ENCODE data around the gene CFAP221. TPM values are rescaled to one million over a fixed set of nuclear protein-coding genes. Genes with fewer than 3 reads are reported as not detected.

CFAP221 gene
- total RNA-seq, 1 donor from 2014 or later, result 0.61 TPM

DNA sequence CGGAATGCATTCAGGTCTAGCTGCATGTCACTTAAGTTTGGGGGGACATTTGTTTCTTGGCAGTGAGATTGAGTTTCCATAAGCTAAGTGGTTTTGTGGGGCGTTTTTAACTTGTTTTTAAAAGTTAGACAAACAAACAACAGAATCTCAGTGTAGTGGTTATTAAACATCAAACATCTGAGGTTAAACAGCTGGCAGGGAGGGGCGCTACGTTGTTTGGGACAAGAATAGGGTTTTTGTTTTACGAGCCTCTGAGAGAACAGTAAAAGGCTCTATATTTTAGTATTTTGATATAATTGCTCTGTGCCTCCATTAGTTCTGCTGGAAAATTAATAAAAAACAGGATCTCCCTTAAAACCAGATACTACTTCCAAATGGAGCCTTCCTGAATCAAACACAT, 93.1 kb downstream of the CFAP221 start:
- DNase-seq (ENCODE audit: low read depth), result no peak
- no peaks in the 10 kb centered on the region for H3K4me1 ChIP-seq (ENCODE audit: insufficient read depth, low read length)
- no peaks in the 10 kb centered on the region for H3K36me3 ChIP-seq (ENCODE audit: insufficient read depth, low read length)
- no peak overlapping the region for H3K4me3 Mint-ChIP-seq (ENCODE audit: unreplicated experiment)
- H3K9ac ChIP-seq (ENCODE audit: low read length), result no peak overlapping the region
- peaks cover 2% of the 10 kb centered on the region for H3K36me3 Mint-ChIP-seq (ENCODE audit: low read depth, unreplicated experiment)
- H3K27ac Mint-ChIP-seq (ENCODE audit: unreplicated experiment), result no peak overlapping the region
- peaks cover 14% of the 10 kb centered on the region for H3K27me3 Mint-ChIP-seq (ENCODE audit: low read depth, unreplicated experiment)
- TF ChIP-seq, protein P1, sequence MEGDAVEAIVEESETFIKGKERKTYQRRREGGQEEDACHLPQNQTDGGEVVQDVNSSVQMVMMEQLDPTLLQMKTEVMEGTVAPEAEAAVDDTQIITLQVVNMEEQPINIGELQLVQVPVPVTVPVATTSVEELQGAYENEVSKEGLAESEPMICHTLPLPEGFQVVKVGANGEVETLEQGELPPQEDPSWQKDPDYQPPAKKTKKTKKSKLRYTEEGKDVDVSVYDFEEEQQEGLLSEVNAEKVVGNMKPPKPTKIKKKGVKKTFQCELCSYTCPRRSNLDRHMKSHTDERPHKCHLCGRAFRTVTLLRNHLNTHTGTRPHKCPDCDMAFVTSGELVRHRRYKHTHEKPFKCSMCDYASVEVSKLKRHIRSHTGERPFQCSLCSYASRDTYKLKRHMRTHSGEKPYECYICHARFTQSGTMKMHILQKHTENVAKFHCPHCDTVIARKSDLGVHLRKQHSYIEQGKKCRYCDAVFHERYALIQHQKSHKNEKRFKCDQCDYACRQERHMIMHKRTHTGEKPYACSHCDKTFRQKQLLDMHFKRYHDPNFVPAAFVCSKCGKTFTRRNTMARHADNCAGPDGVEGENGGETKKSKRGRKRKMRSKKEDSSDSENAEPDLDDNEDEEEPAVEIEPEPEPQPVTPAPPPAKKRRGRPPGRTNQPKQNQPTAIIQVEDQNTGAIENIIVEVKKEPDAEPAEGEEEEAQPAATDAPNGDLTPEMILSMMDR (IDR thresholded peaks at IDR 0.05; ENCODE audit: insufficient read depth, low read depth, low read length), result no peak
- TF ChIP-seq EZH2 (IDR thresholded peaks at IDR 0.05; ENCODE audit: insufficient read depth, low read length), result no peak
- no peaks in the 10 kb centered on the region for H3K79me2 ChIP-seq (ENCODE audit: insufficient read depth, low read length)
- H3K27me3 ChIP-seq (ENCODE audit: insufficient read depth, low read length), result peaks cover 12% of the 10 kb centered on the region
- no peaks in the 10 kb centered on the region for H3K9me3 ChIP-seq (ENCODE audit: insufficient read depth, low read depth, low read length)
- no peak overlapping the region for H3K27ac ChIP-seq (ENCODE audit: low read depth, low read length)
- H3K4me2 ChIP-seq (ENCODE audit: low read length), result no peak overlapping the region
- H3K4me3 ChIP-seq (ENCODE audit: insufficient read depth, low read depth, low read length), result no peak overlapping the region
- no peaks in the 10 kb centered on the region for H4K20me1 ChIP-seq (ENCODE audit: insufficient read depth, low read length)
- H3K4me1 Mint-ChIP-seq (ENCODE audit: low read depth, unreplicated experiment), result peaks cover 7% of the 10 kb centered on the region
- no peak overlapping the region for H2AFZ ChIP-seq (ENCODE audit: low read depth, low read length)
- FAIRE-seq, result no peak
- H3K9me3 Mint-ChIP-seq (ENCODE audit: unreplicated experiment), result no peaks in the 10 kb centered on the region

DNA sequence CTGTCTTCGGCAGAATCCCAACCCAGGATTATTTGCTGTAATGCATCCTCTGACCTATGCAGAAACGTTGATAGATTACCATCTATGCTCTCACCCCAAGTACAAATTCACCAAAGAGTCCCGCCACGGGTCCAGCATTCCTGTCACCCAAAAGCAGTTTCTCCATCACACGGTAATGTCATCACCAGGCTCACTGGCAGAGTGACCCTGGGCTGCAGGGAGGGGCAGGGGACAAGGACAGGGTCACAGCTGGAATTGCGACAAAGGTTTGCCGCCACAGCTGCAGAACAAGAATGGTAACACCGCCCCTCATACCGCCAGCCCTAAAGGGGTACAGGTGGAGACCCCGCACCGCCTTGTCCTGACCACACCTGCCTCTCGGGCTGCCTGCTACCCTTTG, 94.0 kb downstream of the CFAP221 start:
- Mint-ChIP-seq H3K4me1 (ENCODE audit: low read depth, unreplicated experiment) (peaks cover 7% of the 10 kb centered on the region), H3K27me3 (ENCODE audit: low read depth, unreplicated experiment) (peaks cover 14% of the 10 kb centered on the region), H3K36me3 (ENCODE audit: low read depth, unreplicated experiment) (peaks cover 2% of the 10 kb centered on the region), H3K27ac (ENCODE audit: unreplicated experiment) (no peak overlapping the region), H3K9me3 (ENCODE audit: unreplicated experiment) (no peaks in the 10 kb centered on the region), H3K4me3 (ENCODE audit: unreplicated experiment) (no peak overlapping the region)
- FAIRE-seq (no peak), DNase-seq (ENCODE audit: low read depth) (no peak)
- no peak overlapping the region for H3K4me3 ChIP-seq (ENCODE audit: insufficient read depth, low read depth, low read length)
- H3K27ac ChIP-seq (ENCODE audit: low read depth, low read length), result no peak overlapping the region
- no peaks in the 10 kb centered on the region for H3K79me2 ChIP-seq (ENCODE audit: insufficient read depth, low read length)
- no peak overlapping the region for H2AFZ ChIP-seq (ENCODE audit: low read depth, low read length)
- TF ChIP-seq EZH2 (IDR thresholded peaks at IDR 0.05; ENCODE audit: insufficient read depth, low read length), result no peak
- TF ChIP-seq, protein P1 (IDR thresholded peaks at IDR 0.05; ENCODE audit: insufficient read depth, low read depth, low read length), result no peak
- peaks cover 12% of the 10 kb centered on the region for H3K27me3 ChIP-seq (ENCODE audit: insufficient read depth, low read length)
- H3K9ac ChIP-seq (ENCODE audit: low read length), result no peak overlapping the region
- no peaks in the 10 kb centered on the region for H3K4me1 ChIP-seq (ENCODE audit: insufficient read depth, low read length)
- H4K20me1 ChIP-seq (ENCODE audit: insufficient read depth, low read length), result no peaks in the 10 kb centered on the region
- no peak overlapping the region for H3K4me2 ChIP-seq (ENCODE audit: low read length)
- H3K9me3 ChIP-seq (ENCODE audit: insufficient read depth, low read depth, low read length), result no peaks in the 10 kb centered on the region
- H3K36me3 ChIP-seq (ENCODE audit: insufficient read depth, low read length), result no peaks in the 10 kb centered on the region

DNA sequence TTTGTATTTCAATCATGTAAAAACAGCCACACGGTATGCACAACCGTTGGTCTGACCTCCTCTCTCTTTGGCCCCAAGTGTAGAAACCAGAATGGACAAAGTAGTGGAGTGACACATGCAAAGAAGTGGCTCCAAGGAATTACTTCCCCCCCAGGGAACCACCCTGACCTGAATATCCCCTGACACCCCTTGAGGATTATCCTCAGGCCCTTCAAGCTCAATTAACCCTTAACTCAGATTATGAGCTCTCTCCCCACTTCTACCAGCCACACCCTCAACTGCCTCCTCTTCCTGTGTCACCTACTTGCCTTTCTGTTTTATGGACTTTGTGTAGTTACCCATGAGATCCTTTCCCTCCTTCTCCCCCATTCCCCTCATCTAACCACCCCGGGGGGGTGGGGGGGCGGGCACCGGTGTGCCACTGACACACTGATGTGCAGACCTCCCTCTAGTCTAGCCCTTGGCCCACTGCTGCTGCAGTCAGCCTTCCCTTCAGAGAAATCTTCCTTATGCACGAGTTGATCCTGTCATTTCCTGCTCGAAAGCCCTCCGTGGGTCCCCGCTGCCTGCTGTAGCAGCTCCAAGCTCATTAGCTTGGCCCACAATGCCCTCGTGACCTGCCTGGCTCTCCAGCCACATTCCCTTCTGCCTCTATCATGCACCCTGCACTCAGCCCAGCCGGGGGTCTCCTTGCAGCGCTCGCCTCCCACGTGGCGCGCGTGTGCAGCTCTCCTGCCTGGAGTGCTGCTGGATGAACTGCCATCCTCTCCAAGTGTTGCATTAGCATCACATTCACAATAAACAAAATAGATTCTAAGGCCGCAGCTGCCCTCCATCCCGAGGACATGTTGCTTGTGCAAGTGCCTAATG, 94.7 kb downstream of the CFAP221 start:
- H3K9me3 Mint-ChIP-seq (ENCODE audit: unreplicated experiment), result no peaks in the 10 kb centered on the region
- no peak for FAIRE-seq
- peaks cover 7% of the 10 kb centered on the region for H3K4me1 Mint-ChIP-seq (ENCODE audit: low read depth, unreplicated experiment)

More for the DNA sequence above, 94.7 kb downstream of the CFAP221 start:
- Mint-ChIP-seq H3K27ac (ENCODE audit: unreplicated experiment) (no peak overlapping the region), H3K4me3 (ENCODE audit: unreplicated experiment) (no peak overlapping the region), H3K36me3 (ENCODE audit: low read depth, unreplicated experiment) (peaks cover 2% of the 10 kb centered on the region), H3K27me3 (ENCODE audit: low read depth, unreplicated experiment) (peaks cover 14% of the 10 kb centered on the region)
- Histone ChIP-seq H3K9me3 (ENCODE audit: insufficient read depth, low read depth, low read length) (no peaks in the 10 kb centered on the region), H3K9ac (ENCODE audit: low read length) (no peak overlapping the region), H3K27ac (ENCODE audit: low read depth, low read length) (no peak overlapping the region), H3K36me3 (ENCODE audit: insufficient read depth, low read length) (no peaks in the 10 kb centered on the region), H3K4me1 (ENCODE audit: insufficient read depth, low read length) (no peaks in the 10 kb centered on the region), H2AFZ (ENCODE audit: low read depth, low read length) (peak overlapping the region; percentile 42), H3K27me3 (ENCODE audit: insufficient read depth, low read length) (peaks cover 12% of the 10 kb centered on the region), H3K79me2 (ENCODE audit: insufficient read depth, low read length) (no peaks in the 10 kb centered on the region), H4K20me1 (ENCODE audit: insufficient read depth, low read length) (no peaks in the 10 kb centered on the region), H3K4me2 (ENCODE audit: low read length) (peak overlapping the region; percentile 52), H3K4me3 (ENCODE audit: insufficient read depth, low read depth, low read length) (no peak overlapping the region)
- TF ChIP-seq, protein P1 (IDR thresholded peaks at IDR 0.05; ENCODE audit: insufficient read depth, low read depth, low read length), result no peak
- TF ChIP-seq EZH2 (IDR thresholded peaks at IDR 0.05; ENCODE audit: insufficient read depth, low read length), result no peak
- peak; percentile 37 for DNase-seq (ENCODE audit: low read depth)

All from astrocyte (in vitro differentiated cells and primary cell).